ENCODE measurements around the gene DMD. TPM values are rescaled to one million over a fixed set of nuclear protein-coding genes. Genes with fewer than 3 reads are reported as not detected.
A peak's percentile ranks its signal among the peaks of the same experiment; 100 is the strongest.

Gene DMD
- total RNA-seq, 2 donors from 2014 or later: 19.6 to 24.9 TPM

DNA sequence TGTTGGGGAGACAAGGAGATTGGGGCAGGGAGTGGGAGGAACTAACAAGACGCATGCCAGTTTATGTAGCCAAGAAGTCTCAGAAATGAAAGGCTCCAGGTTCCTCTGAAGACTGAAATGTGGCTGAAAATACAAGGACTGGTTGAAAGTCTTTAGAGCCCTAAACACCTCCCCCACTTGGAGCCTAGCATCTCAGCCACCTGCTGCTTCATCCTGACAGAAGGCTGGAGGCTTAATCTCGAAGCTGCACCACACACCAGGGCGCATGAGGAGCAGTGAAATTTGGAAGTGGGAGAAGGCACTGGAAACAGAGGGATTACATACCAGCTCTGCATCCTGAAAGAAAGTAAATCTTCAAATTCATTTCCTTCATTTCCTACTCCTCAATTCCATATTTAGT lies 1978.8 kb downstream of the DMD start:
- Histone ChIP-seq H3K27me3 (ENCODE audit: control insufficient read depth, insufficient read depth, low read length, poor library complexity, severe bottlenecking) (no peaks in the 10 kb centered on the region), H3K4me1 (ENCODE audit: control insufficient read depth, insufficient read depth, low read length) (no peaks in the 10 kb centered on the region), H3K9me3 (ENCODE audit: control insufficient read depth, low read length) (no peaks in the 10 kb centered on the region), H3K9ac (ENCODE audit: extremely low read depth, low read length, poor library complexity, severe bottlenecking) (no peak overlapping the region), H3K36me3 (ENCODE audit: control insufficient read depth, insufficient read depth, low read length) (no peaks in the 10 kb centered on the region), H3K27ac (ENCODE audit: low read depth, low read length) (no peak overlapping the region), H3K4me3 (ENCODE audit: low read length) (no peak overlapping the region)
- Mint-ChIP-seq H3K27me3 (ENCODE audit: insufficient read depth) (no peaks in the 10 kb centered on the region), H3K4me1 (peaks cover 19% of the 10 kb centered on the region), H3K9me3 (peaks cover 49% of the 10 kb centered on the region), H3K36me3 (ENCODE audit: low read depth) (peaks cover 6% of the 10 kb centered on the region), H3K4me3 (no peak overlapping the region), H3K27ac (no peak overlapping the region)
- WGBS, 2 experiments (ENCODE audit: insufficient coverage in 1 of 2, insufficient read length in 1 of 2): 70 to 100% methylated on average over 1 to 2 of the region's 3 CpGs
- DNase-seq: peak; percentile 51
- TF ChIP-seq, protein P1, sequence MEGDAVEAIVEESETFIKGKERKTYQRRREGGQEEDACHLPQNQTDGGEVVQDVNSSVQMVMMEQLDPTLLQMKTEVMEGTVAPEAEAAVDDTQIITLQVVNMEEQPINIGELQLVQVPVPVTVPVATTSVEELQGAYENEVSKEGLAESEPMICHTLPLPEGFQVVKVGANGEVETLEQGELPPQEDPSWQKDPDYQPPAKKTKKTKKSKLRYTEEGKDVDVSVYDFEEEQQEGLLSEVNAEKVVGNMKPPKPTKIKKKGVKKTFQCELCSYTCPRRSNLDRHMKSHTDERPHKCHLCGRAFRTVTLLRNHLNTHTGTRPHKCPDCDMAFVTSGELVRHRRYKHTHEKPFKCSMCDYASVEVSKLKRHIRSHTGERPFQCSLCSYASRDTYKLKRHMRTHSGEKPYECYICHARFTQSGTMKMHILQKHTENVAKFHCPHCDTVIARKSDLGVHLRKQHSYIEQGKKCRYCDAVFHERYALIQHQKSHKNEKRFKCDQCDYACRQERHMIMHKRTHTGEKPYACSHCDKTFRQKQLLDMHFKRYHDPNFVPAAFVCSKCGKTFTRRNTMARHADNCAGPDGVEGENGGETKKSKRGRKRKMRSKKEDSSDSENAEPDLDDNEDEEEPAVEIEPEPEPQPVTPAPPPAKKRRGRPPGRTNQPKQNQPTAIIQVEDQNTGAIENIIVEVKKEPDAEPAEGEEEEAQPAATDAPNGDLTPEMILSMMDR (conservative IDR thresholded peaks at IDR 0.05): no peak

DNA sequence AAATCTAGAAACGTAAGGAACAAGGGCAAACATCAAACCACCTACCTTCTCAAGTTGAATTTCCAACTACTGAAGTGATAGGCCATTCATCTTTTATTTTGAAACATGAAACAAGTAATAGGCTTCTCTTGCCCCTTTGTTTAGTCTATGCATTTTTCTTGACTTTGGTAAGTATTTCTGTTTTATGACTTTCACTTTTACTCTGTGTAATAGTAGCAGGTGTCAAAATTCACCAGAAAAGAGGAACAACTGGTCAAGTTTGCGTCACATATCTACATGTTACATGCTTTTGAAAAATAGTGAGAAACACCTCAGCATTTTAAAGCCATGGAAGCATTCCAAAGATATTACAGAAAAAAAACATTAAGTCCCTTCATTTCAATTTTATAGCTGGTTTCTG lies 1982.4 kb downstream of the DMD start:
- Histone ChIP-seq H3K4me3 (ENCODE audit: low read length) (no peak overlapping the region), H3K27ac (ENCODE audit: low read depth, low read length) (no peak overlapping the region), H3K36me3 (ENCODE audit: control insufficient read depth, insufficient read depth, low read length) (no peaks in the 10 kb centered on the region), H3K9me3 (ENCODE audit: control insufficient read depth, low read length) (no peaks in the 10 kb centered on the region), H3K27me3 (ENCODE audit: control insufficient read depth, insufficient read depth, low read length, poor library complexity, severe bottlenecking) (no peaks in the 10 kb centered on the region), H3K4me1 (ENCODE audit: control insufficient read depth, insufficient read depth, low read length) (no peaks in the 10 kb centered on the region), H3K9ac (ENCODE audit: extremely low read depth, low read length, poor library complexity, severe bottlenecking) (no peak overlapping the region)
- Mint-ChIP-seq H3K4me3 (no peak overlapping the region), H3K9me3 (peaks cover 41% of the 10 kb centered on the region), H3K4me1 (peaks cover 16% of the 10 kb centered on the region), H3K36me3 (ENCODE audit: low read depth) (peaks cover 12% of the 10 kb centered on the region), H3K27ac (no peak overlapping the region), H3K27me3 (ENCODE audit: insufficient read depth) (no peaks in the 10 kb centered on the region)
- DNase-seq: no peak
- WGBS, 2 experiments (ENCODE audit: insufficient coverage in 1 of 2, insufficient read length in 1 of 2): 100% methylated on average over 2 of the region's 2 CpGs; no CpG with 5 or more reads in 1 of the 2 experiments
- TF ChIP-seq, protein P1 (conservative IDR thresholded peaks at IDR 0.05): no peak

DNA sequence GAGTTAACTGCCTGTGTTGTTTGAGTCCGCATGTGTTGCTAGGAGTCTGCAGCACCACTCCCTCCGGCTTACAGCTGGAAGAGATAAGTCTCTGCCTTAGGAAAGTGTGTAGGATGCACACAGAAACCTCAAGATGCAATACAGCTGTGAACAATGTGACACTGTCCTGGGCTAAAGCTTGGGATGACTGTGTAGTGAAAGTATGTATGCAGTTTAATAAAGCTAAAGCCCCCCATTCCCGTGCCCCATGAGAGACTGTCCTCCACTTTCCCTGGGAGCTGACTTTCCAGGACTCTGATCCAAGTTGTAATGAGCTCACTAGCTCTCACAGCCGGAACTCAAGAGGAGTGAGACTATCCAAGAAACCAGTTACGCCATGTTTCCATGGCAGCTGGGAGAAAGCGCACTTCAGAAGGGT lies 1982.9 kb downstream of the DMD start:
- no peaks in the 10 kb centered on the region for H3K4me1 ChIP-seq (ENCODE audit: control insufficient read depth, insufficient read depth, low read length)
- no peak overlapping the region for H3K4me3 ChIP-seq (ENCODE audit: low read length)
- H3K9me3 Mint-ChIP-seq: peaks cover 41% of the 10 kb centered on the region
- no peak for DNase-seq
- no peaks in the 10 kb centered on the region for H3K27me3 Mint-ChIP-seq (ENCODE audit: insufficient read depth)
- peaks cover 12% of the 10 kb centered on the region for H3K36me3 Mint-ChIP-seq (ENCODE audit: low read depth)
- H3K36me3 ChIP-seq (ENCODE audit: control insufficient read depth, insufficient read depth, low read length): no peaks in the 10 kb centered on the region
- H3K9ac ChIP-seq (ENCODE audit: extremely low read depth, low read length, poor library complexity, severe bottlenecking): no peak overlapping the region
- WGBS, 2 experiments (ENCODE audit: insufficient coverage in 1 of 2, insufficient read length in 1 of 2): 80 to 90% methylated on average over 1 to 6 of the region's 6 CpGs
- no peak overlapping the region for H3K4me3 Mint-ChIP-seq
- H3K27ac Mint-ChIP-seq: no peak overlapping the region
- TF ChIP-seq, protein P1 (conservative IDR thresholded peaks at IDR 0.05): no peak
- no peaks in the 10 kb centered on the region for H3K27me3 ChIP-seq (ENCODE audit: control insufficient read depth, insufficient read depth, low read length, poor library complexity, severe bottlenecking)
- no peak overlapping the region for H3K27ac ChIP-seq (ENCODE audit: low read depth, low read length)
- no peaks in the 10 kb centered on the region for H3K9me3 ChIP-seq (ENCODE audit: control insufficient read depth, low read length)
- H3K4me1 Mint-ChIP-seq: peaks cover 11% of the 10 kb centered on the region
